ENCODE data around the gene GPR176. TPM values are rescaled to one million over a fixed set of nuclear protein-coding genes. Genes with fewer than 3 reads are reported as not detected.

Gene GPR176
- total RNA-seq, 2 donors from 2014 or later = 43.0 to 88.0 TPM

GRCh38 chr15:39925112-39925842 is 5.2 kb upstream of the GPR176 start:
- Histone ChIP-seq H3K27ac (no peak overlapping the region), H3K36me3 (no peaks in the 10 kb centered on the region), H3K27me3 (replicated peaks; ENCODE audit: insufficient read depth) (no peaks in the 10 kb centered on the region), H3K4me3 (no peak overlapping the region), H3K4me1 (ENCODE audit: control insufficient read depth in 1 of 2, low read depth in 2 of 2) (no peaks in the 10 kb centered on the region), H3K9me3 (no peaks in the 10 kb centered on the region)
- no peak for TF ChIP-seq CTCF (IDR thresholded peaks at IDR 0.05)
- no peak for DNase-seq (ENCODE audit: low spot score)
- no peak for ATAC-seq (ENCODE audit: insufficient number of reproducible peaks, low FRiP score, low read depth)

DNA sequence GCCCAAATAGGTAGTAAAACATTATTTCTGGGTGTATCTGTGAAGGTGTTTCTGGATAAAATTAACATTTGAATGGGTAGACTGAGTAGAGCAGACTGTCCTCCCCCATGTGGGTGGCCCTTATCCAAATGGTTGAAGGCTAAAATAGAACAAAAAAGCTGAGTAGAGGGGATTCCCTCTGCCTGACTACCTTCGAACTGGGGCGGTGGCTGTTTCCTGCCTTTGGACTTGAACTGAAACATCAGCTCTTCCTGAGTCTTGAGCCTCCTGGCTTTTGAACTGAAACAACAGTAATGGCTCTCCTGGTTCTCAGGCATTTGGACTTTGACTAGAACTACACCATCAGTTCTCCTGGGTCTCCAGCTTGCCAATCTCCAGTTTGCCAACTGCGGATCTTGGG is 4.4 kb upstream of the GPR176 start:
- Histone ChIP-seq H3K36me3 (no peaks in the 10 kb centered on the region), H3K27me3 (replicated peaks; ENCODE audit: insufficient read depth) (no peaks in the 10 kb centered on the region), H3K4me1 (ENCODE audit: control insufficient read depth in 1 of 2, low read depth in 2 of 2) (no peaks in the 10 kb centered on the region), H3K9me3 (no peaks in the 10 kb centered on the region), H3K4me3 (no peak overlapping the region), H3K27ac (no peak overlapping the region)
- ATAC-seq (ENCODE audit: insufficient number of reproducible peaks, low FRiP score, low read depth) (no peak), DNase-seq (ENCODE audit: low spot score) (no peak)
- TF ChIP-seq CTCF (IDR thresholded peaks at IDR 0.05) = no peak

GRCh38 chr15:39922462-39923092 is 2.5 kb upstream of the GPR176 start:
- no peak for TF ChIP-seq CTCF (IDR thresholded peaks at IDR 0.05)
- ATAC-seq (ENCODE audit: insufficient number of reproducible peaks, low FRiP score, low read depth) (no peak), DNase-seq (ENCODE audit: low spot score) (no peak)
- peaks cover 0 to 8% of the 10 kb centered on the region in 2 donors for H3K4me1 ChIP-seq (ENCODE audit: control insufficient read depth in 1 of 2, low read depth in 2 of 2)
- H3K36me3 ChIP-seq = no peaks in the 10 kb centered on the region
- H3K9me3 ChIP-seq = no peaks in the 10 kb centered on the region
- no peaks in the 10 kb centered on the region for H3K27me3 ChIP-seq (replicated peaks; ENCODE audit: insufficient read depth)
- H3K4me3 ChIP-seq = no peak overlapping the region
- no peak overlapping the region for H3K27ac ChIP-seq

- ATAC-seq (ENCODE audit: insufficient number of reproducible peaks, low FRiP score, low read depth) = no peak
- no peak for TF ChIP-seq CTCF (IDR thresholded peaks at IDR 0.05)
- no peak for DNase-seq (ENCODE audit: low spot score)
- Histone ChIP-seq H3K27ac (peak overlapping the region; percentile 92 to 93), H3K36me3 (no peaks in the 10 kb centered on the region), H3K4me3 (peak overlapping the region; percentile 96), H3K27me3 (replicated peaks; ENCODE audit: insufficient read depth) (no peaks in the 10 kb centered on the region), H3K4me1 (ENCODE audit: control insufficient read depth in 1 of 2, low read depth in 2 of 2) (peaks cover 0 to 8% of the 10 kb centered on the region in 2 donors), H3K9me3 (no peaks in the 10 kb centered on the region)
Measured at GRCh38 chr15:39921274-39921638, 1.2 kb upstream of the GPR176 start.

GRCh38 chr15:39920510-39921273 is 626 bp upstream of the GPR176 start:
- no peaks in the 10 kb centered on the region for H3K9me3 ChIP-seq
- H3K4me3 ChIP-seq = peak overlapping the region; percentile 96
- DNase-seq (ENCODE audit: low spot score) = peak; percentile 58
- H3K4me1 ChIP-seq (ENCODE audit: control insufficient read depth in 1 of 2, low read depth in 2 of 2) = peaks cover 0 to 8% of the 10 kb centered on the region in 2 donors
- TF ChIP-seq CTCF (IDR thresholded peaks at IDR 0.05) = no peak
- H3K27ac ChIP-seq = peak overlapping the region; percentile 92 to 93
- no peaks in the 10 kb centered on the region for H3K27me3 ChIP-seq (replicated peaks; ENCODE audit: insufficient read depth)
- ATAC-seq (ENCODE audit: insufficient number of reproducible peaks, low FRiP score, low read depth) = peak; percentile 71
- H3K36me3 ChIP-seq = no peaks in the 10 kb centered on the region

Measured in thoracic aorta (tissue), 2 donors.